ENCODE data around the gene KCNK5.

Gene KCNK5, protein sequence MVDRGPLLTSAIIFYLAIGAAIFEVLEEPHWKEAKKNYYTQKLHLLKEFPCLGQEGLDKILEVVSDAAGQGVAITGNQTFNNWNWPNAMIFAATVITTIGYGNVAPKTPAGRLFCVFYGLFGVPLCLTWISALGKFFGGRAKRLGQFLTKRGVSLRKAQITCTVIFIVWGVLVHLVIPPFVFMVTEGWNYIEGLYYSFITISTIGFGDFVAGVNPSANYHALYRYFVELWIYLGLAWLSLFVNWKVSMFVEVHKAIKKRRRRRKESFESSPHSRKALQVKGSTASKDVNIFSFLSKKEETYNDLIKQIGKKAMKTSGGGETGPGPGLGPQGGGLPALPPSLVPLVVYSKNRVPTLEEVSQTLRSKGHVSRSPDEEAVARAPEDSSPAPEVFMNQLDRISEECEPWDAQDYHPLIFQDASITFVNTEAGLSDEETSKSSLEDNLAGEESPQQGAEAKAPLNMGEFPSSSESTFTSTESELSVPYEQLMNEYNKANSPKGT

GRCh38 chr6:39228992-39229767, at the start of gene KCNK5:
KCNK5 (minus strand) TSS chr6:39229475; CDS start chr6:39229111, 364 bp downstream.
- no peak for FAIRE-seq

DNA sequence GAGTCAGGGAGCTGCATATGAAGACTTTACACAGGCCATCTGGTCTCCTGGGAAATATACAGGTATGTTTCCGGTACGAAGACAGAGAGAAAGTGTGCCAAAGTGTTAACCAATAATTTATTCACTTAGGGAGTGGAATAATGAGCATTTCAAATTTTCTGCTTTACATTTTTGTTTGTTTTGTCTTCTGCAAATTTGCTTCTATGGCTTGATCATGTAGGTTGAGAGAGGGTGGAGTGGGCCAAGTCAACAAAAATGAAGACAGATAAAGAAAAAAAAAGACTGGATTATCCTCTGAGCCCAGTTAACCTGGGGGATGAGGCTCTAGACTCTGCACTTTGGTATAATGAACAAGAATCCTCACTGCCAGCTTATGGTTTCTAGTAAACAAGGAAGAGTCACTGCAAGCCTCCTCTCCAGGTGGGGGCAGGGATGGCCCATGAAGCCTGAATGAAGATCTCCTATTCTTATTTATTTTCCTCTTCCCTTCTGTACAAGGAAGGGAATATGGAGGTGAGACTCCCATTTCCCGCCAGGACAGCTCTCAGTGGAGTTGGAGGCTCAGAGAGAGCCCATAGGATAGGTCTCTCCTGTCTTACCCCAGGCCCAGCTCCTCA, 47.2 kb upstream of the KCNK5 start:
- no peak for FAIRE-seq

DNA sequence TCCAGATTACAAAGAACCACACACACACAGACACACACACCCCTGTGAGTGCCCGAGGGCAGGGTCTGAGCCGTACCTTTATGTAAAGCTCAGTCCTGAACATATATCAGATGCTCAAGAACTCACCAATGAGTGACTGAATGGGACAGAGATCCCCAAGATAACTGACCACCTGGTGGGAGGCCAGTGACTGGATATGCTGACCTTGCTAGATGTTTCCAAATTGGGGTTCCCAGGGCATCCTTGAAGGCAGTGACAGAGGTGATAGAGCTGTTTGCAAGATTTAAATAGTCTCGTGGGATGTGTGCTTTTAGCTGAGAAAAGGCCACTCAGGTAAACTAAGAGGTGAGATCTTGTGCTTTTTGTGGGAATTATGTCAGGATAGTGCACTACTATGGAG, 45.6 kb upstream of the KCNK5 start:
- FAIRE-seq, result no peak

GRCh38 chr6:39274471-39274870, 45.2 kb upstream of the KCNK5 start:
- no peak for FAIRE-seq

DNA sequence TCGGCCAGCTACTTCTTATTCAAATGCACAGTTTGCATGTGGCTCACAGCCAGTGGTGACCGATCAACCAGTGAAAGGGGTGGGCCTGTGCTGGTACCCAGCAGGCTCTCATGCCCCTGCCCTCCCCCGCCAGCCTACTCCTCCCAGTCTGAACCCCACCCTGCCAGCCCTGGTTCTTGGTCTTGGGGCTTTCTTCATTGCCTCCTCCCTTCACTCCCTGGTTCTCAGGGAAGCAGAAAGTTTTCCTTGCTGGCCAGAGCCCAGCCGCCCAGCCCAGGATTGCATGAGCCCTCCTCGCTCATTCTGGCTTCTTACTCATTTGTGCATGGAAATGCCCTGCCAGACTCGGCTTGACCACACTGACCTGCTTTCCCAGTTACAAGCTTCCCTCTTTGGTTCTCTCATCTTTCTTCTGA, 44.1 kb upstream of the KCNK5 start:
- no peak for FAIRE-seq

DNA sequence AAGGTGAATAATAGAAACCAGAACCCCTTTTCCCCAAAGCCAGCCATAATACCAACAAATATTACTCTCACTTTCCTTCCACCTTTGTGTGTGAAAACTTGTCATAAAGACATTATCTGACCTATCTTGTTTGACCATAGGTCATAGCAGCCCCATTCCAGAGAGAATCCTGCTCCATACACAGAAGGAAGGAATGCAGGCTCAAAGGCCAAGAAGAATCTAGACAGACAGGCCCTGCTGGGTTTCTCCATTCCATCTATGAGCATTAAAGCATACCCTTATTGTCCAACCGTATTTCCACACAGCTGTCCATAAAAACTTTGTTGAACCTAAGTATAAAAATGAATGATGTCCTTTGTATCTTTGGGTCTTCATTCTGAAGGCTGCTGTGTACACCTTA, 40.7 kb upstream of the KCNK5 start:
- FAIRE-seq, result no peak

GRCh38 chr6:39268721-39269120, 39.4 kb upstream of the KCNK5 start:
- FAIRE-seq, result no peak

GRCh38 chr6:39268171-39268570, 38.9 kb upstream of the KCNK5 start:
- FAIRE-seq, result no peak

- FAIRE-seq, result no peak
Observed at GRCh38 chr6:39266782-39267355, 37.6 kb upstream of the KCNK5 start.

DNA sequence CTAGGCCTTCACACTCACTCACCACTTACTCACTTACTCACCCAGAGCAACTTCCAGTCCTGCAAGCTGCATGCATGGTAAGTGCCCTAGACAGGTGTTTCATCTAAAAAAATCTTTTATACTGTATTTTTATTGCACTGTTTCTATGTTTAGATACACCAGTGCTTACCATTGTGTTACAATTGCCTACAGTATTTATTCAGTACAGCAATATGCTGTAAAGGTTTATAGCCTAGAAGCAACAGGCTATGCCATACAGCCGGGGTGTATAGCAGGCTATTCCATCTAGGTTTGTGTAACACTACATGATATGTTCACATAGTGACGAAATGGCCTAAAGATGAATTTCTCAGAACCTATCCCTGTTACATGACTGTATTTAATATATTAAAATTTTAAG, 37.1 kb upstream of the KCNK5 start:
- FAIRE-seq, result no peak

- no peak for FAIRE-seq
Observed at GRCh38 chr6:39263303-39264037, 34.2 kb upstream of the KCNK5 start.

DNA sequence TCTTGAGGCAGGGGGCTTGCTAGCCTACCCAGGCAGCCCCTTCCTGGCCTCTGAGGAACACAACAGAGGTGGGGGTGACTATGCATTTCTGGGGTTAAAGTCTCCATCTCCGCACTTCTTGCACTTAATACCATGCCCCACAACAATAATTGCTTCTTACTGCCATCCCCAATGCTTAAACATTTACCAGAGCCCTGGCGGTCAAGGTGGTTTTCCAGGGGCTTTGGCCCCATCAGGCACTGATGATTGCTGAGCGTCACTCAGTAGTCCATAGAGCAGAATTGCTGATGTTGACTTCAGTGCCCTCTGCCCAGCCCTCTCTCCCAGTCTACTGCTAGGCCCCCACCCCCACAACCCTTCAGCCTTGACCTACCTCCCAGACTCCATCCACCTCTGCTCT, 32.5 kb upstream of the KCNK5 start:
- no peak for FAIRE-seq

GRCh38 chr6:39260953-39261352, 31.7 kb upstream of the KCNK5 start:
- no peak for FAIRE-seq

GRCh38 chr6:39260456-39260855, 31.2 kb upstream of the KCNK5 start:
- FAIRE-seq, result no peak

DNA sequence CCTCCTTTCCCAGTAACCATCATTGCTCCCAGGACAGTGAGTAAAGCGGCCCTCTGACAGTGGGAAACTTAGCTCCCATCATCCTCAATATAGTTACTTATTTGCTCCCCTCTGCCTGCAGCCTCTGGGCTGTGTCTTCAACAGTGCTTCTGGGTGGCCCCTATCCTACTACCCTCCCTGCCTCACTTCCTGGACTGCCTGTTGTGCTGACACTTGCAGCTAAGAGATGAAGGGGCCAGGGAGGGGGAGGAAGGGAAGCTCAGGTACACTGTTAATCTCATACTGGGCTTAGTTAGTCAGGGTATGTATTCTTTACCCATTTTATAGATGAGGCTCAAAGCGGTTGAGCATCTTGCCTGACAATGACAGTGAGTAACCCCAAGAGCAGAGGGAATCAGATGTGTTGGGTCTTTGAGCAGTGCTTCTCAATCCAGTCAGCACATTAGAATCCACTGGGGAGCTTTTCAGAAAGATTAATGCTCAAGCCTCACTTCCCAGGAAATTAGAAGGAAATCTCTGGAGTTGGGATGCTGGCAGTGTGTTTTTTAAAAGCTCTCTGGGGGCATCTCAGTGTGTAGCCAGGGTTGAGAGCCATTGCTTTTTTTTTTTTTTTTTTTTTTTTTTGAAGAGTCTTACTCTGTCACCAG, 27.1 kb upstream of the KCNK5 start:
- no peak for FAIRE-seq

DNA sequence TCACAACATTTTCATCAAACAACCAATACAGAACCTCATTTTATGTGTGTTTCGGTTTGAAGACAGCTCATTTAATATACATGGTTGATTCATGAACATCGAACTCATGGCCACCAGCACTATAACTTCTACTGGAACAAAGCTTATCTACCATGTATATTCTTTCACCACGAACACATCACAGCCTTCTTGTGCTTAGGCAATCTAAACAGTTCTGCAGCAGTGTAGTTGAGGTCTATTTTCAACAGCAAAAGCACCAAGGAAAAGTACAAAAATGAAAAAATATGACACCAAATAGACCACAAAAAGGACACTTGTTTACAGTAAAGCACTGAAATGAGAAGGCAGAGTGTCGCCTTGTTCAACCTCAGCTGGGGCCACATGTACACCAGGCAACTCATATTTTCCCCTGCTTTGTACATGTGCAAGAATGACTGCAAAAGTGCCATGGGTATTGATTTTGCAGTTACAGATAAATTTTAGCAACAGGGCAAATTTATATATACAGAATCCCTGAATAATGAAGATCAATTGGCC, 25.8 kb upstream of the KCNK5 start:
- no peak for FAIRE-seq

- FAIRE-seq, result no peak
Observed at GRCh38 chr6:39251406-39251805, 22.1 kb upstream of the KCNK5 start.

GRCh38 chr6:39250507-39250906, 21.2 kb upstream of the KCNK5 start:
- no peak for FAIRE-seq

- FAIRE-seq, result no peak
Observed at GRCh38 chr6:39249278-39249677, 20.0 kb upstream of the KCNK5 start.

GRCh38 chr6:39247667-39248194, 18.5 kb upstream of the KCNK5 start:
- FAIRE-seq, result no peak

- FAIRE-seq, result no peak
Observed at GRCh38 chr6:39243809-39244208, 14.5 kb upstream of the KCNK5 start.
